ENCODE results near the gene SLC1A7.

Gene SLC1A7

GRCh38 chr1:53134042-53134485 is 8.4 kb downstream of the SLC1A7 start:
- no peak for DNase-seq (ENCODE audit: extremely low read depth in 1 of 2, low read depth in 1 of 2)

GRCh38 chr1:53133261-53134041 is 9.0 kb downstream of the SLC1A7 start:
- no peak for DNase-seq (ENCODE audit: extremely low read depth in 1 of 2, low read depth in 1 of 2)

- DNase-seq (ENCODE audit: extremely low read depth in 1 of 2, low read depth in 1 of 2): no peak
Measured at GRCh38 chr1:53132176-53132575, 10.3 kb downstream of the SLC1A7 start.

- DNase-seq (ENCODE audit: extremely low read depth in 1 of 2, low read depth in 1 of 2): no peak
Measured at GRCh38 chr1:53131590-53131938, 10.9 kb downstream of the SLC1A7 start.

GRCh38 chr1:53130878-53131589 is 11.4 kb downstream of the SLC1A7 start:
- DNase-seq (ENCODE audit: extremely low read depth in 1 of 2, low read depth in 1 of 2): no peak

GRCh38 chr1:53130598-53130877 is 11.9 kb downstream of the SLC1A7 start:
- DNase-seq (ENCODE audit: extremely low read depth in 1 of 2, low read depth in 1 of 2): no peak

- no peak for DNase-seq (ENCODE audit: extremely low read depth in 1 of 2, low read depth in 1 of 2)
Measured at GRCh38 chr1:53129891-53130597, 12.4 kb downstream of the SLC1A7 start.

- DNase-seq (ENCODE audit: extremely low read depth in 1 of 2, low read depth in 1 of 2): no peak
Measured at GRCh38 chr1:53128401-53128800, 14.0 kb downstream of the SLC1A7 start.

- DNase-seq (ENCODE audit: extremely low read depth in 1 of 2, low read depth in 1 of 2): no peak
Measured at GRCh38 chr1:53127546-53127945, 14.9 kb downstream of the SLC1A7 start.

GRCh38 chr1:53126495-53126894 is 15.9 kb downstream of the SLC1A7 start:
- no peak for DNase-seq (ENCODE audit: extremely low read depth in 1 of 2, low read depth in 1 of 2)

- no peak for DNase-seq (ENCODE audit: extremely low read depth in 1 of 2, low read depth in 1 of 2)
Measured at GRCh38 chr1:53125623-53126360, 16.6 kb downstream of the SLC1A7 start.

- no peak for DNase-seq (ENCODE audit: extremely low read depth in 1 of 2, low read depth in 1 of 2)
Measured at GRCh38 chr1:53125122-53125521, 17.3 kb downstream of the SLC1A7 start.

- no peak for DNase-seq (ENCODE audit: extremely low read depth in 1 of 2, low read depth in 1 of 2)
Measured at GRCh38 chr1:53123453-53124140, 18.8 kb downstream of the SLC1A7 start.

GRCh38 chr1:53122961-53123413 is 19.5 kb downstream of the SLC1A7 start:
- DNase-seq (ENCODE audit: extremely low read depth in 1 of 2, low read depth in 1 of 2): no peak

- DNase-seq (ENCODE audit: extremely low read depth in 1 of 2, low read depth in 1 of 2): no peak
Measured at GRCh38 chr1:53122201-53122885, 20.1 kb downstream of the SLC1A7 start.

GRCh38 chr1:53121319-53122172 is 20.9 kb downstream of the SLC1A7 start:
- DNase-seq (ENCODE audit: extremely low read depth in 1 of 2, low read depth in 1 of 2): no peak

- DNase-seq (ENCODE audit: extremely low read depth in 1 of 2, low read depth in 1 of 2): no peak
Measured at GRCh38 chr1:53120659-53121058, 21.8 kb downstream of the SLC1A7 start.

- DNase-seq (ENCODE audit: extremely low read depth in 1 of 2, low read depth in 1 of 2): no peak
Measured at GRCh38 chr1:53117836-53118235, 24.6 kb downstream of the SLC1A7 start.

- DNase-seq (ENCODE audit: extremely low read depth in 1 of 2, low read depth in 1 of 2): no peak
Measured at GRCh38 chr1:53116933-53117600, 25.4 kb downstream of the SLC1A7 start.

Data from activated CD8-positive, alpha-beta memory T cell treated with anti-CD3 and anti-CD28 coated beads for 1 hour (primary cell).